ENCODE measurements around the gene STK32A.
A peak's percentile ranks its signal among the peaks of the same experiment; 100 is the strongest.

GRCh38 chr5:147403651-147404640 is 169.1 kb downstream of the STK32A start:
- TF ChIP-seq POLR2A (IDR thresholded peaks at IDR 0.05) (no peak), CTCF (IDR thresholded peaks at IDR 0.05) (no peak), POLR2AphosphoS5 (IDR thresholded peaks at IDR 0.05) (peak in 1 of 3 donors; percentile 35), EP300 (IDR thresholded peaks at IDR 0.05) (peak; percentile 65)
